ENCODE measurements around the gene OR10Z1.

DNA sequence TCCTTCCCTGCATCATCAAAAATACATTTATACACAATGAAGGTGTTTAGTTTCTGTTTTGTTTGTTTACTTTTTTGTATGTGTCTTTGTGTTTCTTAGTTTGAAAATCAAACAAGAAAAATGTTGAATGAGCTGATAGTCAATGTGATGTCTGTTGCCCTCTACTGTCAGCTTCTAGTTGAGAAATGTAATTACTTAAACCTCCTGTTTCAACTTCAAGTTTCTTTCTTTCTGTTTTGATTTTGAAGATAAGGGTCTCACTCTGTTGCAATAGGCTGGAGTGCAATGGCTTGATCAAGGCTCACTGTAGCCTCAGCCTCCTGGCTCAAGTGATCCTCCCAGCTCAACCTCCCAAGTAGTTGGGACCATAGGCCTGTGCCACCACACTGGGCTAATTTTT is 44.0 kb downstream of the OR10Z1 start:
- TF ChIP-seq CTCF (IDR thresholded peaks at IDR 0.05; ENCODE audit: control extremely low read depth in 1 of 3, insufficient read depth in 1 of 3, low read depth in 1 of 3, low read length in 3 of 3) = peak in 1 of 3 experiments; percentile 17; a peak in 2 of 4 replicates
- TF ChIP-seq, protein P1, sequence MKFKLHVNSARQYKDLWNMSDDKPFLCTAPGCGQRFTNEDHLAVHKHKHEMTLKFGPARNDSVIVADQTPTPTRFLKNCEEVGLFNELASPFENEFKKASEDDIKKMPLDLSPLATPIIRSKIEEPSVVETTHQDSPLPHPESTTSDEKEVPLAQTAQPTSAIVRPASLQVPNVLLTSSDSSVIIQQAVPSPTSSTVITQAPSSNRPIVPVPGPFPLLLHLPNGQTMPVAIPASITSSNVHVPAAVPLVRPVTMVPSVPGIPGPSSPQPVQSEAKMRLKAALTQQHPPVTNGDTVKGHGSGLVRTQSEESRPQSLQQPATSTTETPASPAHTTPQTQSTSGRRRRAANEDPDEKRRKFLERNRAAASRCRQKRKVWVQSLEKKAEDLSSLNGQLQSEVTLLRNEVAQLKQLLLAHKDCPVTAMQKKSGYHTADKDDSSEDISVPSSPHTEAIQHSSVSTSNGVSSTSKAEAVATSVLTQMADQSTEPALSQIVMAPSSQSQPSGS (IDR thresholded peaks at IDR 0.05; ENCODE audit: low read length) = no peak
- TF ChIP-seq SIN3A (conservative IDR thresholded peaks at IDR 0.05 in 1 of 2, IDR thresholded peaks at IDR 0.05 in 1 of 2; ENCODE audit: low read depth in 1 of 2, low read length in 2 of 2) = no peak
